Osteoblast (primary cell): Measurements from ENCODE around the gene CLTC. TPM values are rescaled to one million over a fixed set of nuclear protein-coding genes. Genes with fewer than 3 reads are reported as not detected.
"Not testable (repeated sequence)": the region's sequence is repeated elsewhere in the genome, so short reads cannot be mapped to it uniquely, and the experiment has no call there.

Source experiments
- DNase-seq: peaks from one replicate; pipeline ENCODE4 v3.0.0; 2011; ENCODE audit warnings: low spot score, mixed read lengths; ENCODE audit not compliant: insufficient read length; ENCODE audit errors: missing footprints
- H2AFZ ChIP-seq: 2 replicates; pipeline ENCODE4 v1.6.0; 2011; ENCODE audit warnings: mild to moderate bottlenecking, low read length
- H3K27ac ChIP-seq: 2 replicates; pipeline ENCODE4 v1.5.1; 2011; ENCODE audit warnings: mild to moderate bottlenecking, low read depth, low read length, moderate library complexity
- H3K27me3 ChIP-seq: 2 replicates; pipeline ENCODE4 v1.6.0; 2012; ENCODE audit warnings: mild to moderate bottlenecking, control low read depth, inconsistent platforms, low read length, moderate library complexity; ENCODE audit not compliant: insufficient read depth
- H3K36me3 ChIP-seq: 2 replicates; pipeline ENCODE4 v1.5.1; 2011; ENCODE audit warnings: mild to moderate bottlenecking, low read length, control low read depth, moderate library complexity; ENCODE audit not compliant: insufficient read depth
- H3K4me1 ChIP-seq: 2 replicates; pipeline ENCODE4 v1.5.1; 2011; ENCODE audit warnings: mild to moderate bottlenecking, low read length, control low read depth, moderate library complexity; ENCODE audit not compliant: insufficient read depth
- H3K4me2 ChIP-seq: 2 replicates; pipeline ENCODE4 v1.6.0; 2011; ENCODE audit warnings: mild to moderate bottlenecking, low read length; ENCODE audit not compliant: insufficient read depth
- H3K4me3 ChIP-seq: fragments of 200-600 bp; sonication (generic); 3 replicates; pipeline ENCODE4 v1.5.1; 2012; ENCODE audit warnings: mild to moderate bottlenecking, low read length, inconsistent platforms; ENCODE audit not compliant: insufficient read depth
- H3K79me2 ChIP-seq: 2 replicates; pipeline ENCODE4 v1.6.0; 2012; ENCODE audit warnings: mild to moderate bottlenecking, low read length, control low read depth, inconsistent platforms; ENCODE audit not compliant: insufficient read depth
- H3K9me3 ChIP-seq: 2 replicates; pipeline ENCODE4 v1.5.1; 2011; ENCODE audit warnings: low read depth, low read length, control low read depth
- H4K20me1 ChIP-seq: 2 replicates; pipeline ENCODE4 v1.6.0; 2012; ENCODE audit warnings: mild to moderate bottlenecking, low read length, control low read depth; ENCODE audit not compliant: insufficient read depth
- CTCF ChIP-seq: IDR thresholded peaks from 2 replicates; pipeline ENCODE4 v1.5.1; 2011; ENCODE audit warnings: mild to moderate bottlenecking, low read depth, low read length, moderate library complexity; ENCODE audit errors: extremely low read depth
- total RNA-seq: library from RNA; depleted of rRNA; stranded (reverse); fragments of >200 nt; gene quantifications from 2 replicates; pipeline ENCODE4 v1.2.3, GENCODE V29; 2012

The CLTC gene
- total RNA-seq, 1 donor: 518 TPM

DNA sequence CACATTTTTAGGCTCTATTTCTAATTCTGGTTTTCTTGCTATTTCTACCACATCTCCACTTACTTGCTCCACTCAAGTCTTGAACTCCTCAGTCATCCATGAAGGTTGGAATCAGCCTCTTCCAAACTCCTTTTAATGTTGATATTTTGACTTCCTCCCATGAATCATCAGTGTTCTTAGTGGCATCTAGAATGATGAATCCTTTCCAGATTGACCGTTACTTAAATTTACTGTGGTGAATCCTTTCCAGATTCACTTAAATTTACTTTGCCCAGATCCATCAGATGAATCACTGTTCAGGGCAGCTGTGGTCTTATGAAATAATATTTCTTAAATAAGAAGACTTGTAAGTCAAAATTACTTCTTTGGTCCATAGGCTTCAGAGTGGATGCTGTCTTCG lies 32.4 kb downstream of the CLTC start:
- H3K27me3 ChIP-seq: no peaks in the 10 kb centered on the region
- TF ChIP-seq CTCF: no peak
- no peak overlapping the region for H2AFZ ChIP-seq
- H3K79me2 ChIP-seq: peaks cover 76% of the 10 kb centered on the region
- H3K9me3 ChIP-seq: no peaks in the 10 kb centered on the region
- H3K36me3 ChIP-seq: peaks cover 89% of the 10 kb centered on the region
- peaks cover 62% of the 10 kb centered on the region for H4K20me1 ChIP-seq
- peak overlapping the region; percentile 36 for H3K27ac ChIP-seq
- H3K4me2 ChIP-seq: no peak overlapping the region
- peaks cover 39% of the 10 kb centered on the region for H3K4me1 ChIP-seq
- no peak overlapping the region for H3K4me3 ChIP-seq
- DNase-seq: no peak

DNA sequence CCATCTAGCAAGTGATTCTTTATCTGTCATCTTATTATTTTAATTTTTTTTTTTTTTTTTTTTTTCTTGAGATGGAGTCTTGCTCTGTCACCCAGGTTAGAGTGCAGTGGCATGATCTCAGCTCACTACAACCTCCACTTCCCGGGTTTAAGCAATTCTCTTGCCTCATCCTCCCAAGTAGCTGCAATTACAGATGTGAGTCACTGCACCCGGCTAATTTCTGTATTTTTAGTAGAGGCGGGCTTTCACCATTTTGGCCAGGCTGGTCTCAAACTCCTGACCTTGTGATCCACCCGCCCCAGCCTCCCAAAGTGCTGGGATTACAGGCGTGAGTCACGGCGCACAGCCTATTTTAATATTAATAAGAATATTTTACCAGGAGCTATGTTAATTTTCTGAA lies 36.9 kb downstream of the CLTC start:
- Histone ChIP-seq H3K4me2 (peak overlapping the region; percentile 24), H4K20me1 (peaks cover 33% of the 10 kb centered on the region), H3K36me3 (peaks cover 81% of the 10 kb centered on the region), H3K4me1 (peaks cover 26% of the 10 kb centered on the region), H3K27ac (peak overlapping the region; percentile 67), H3K79me2 (peaks cover 76% of the 10 kb centered on the region)
- not testable (repeated sequence) for H2AFZ ChIP-seq, H3K9me3 ChIP-seq, H3K27me3 ChIP-seq, H3K4me3 ChIP-seq, DNase-seq

DNA sequence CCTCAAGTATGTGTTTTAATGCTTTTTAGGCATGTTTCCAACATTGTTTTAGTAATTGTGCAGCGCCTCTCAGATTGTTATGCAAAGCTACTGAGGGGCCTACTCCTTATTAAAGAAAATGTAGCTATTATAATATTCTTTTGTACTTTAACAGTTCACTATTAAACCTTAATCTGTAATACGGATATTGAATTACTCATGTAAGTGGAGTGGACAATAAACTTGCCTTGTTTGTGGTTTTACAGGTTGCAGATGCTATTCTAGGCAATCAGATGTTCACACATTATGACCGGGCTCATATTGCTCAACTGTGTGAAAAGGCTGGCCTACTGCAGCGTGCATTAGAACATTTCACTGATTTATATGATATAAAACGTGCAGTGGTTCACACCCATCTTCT lies 46.5 kb downstream of the CLTC start:
- Histone ChIP-seq H3K27me3 (no peaks in the 10 kb centered on the region), H3K36me3 (peaks cover 79% of the 10 kb centered on the region), H4K20me1 (peaks cover 46% of the 10 kb centered on the region), H3K27ac (no peak overlapping the region), H3K79me2 (peaks cover 64% of the 10 kb centered on the region), H3K4me2 (no peak overlapping the region), H3K4me1 (peaks cover 47% of the 10 kb centered on the region), H3K9me3 (no peaks in the 10 kb centered on the region), H2AFZ (no peak overlapping the region), H3K4me3 (no peak overlapping the region)
- DNase-seq: no peak
- no peak for TF ChIP-seq CTCF

GRCh38 chr17:59668816-59669215 lies 49.1 kb downstream of the CLTC start:
- Histone ChIP-seq H3K4me1 (peaks cover 53% of the 10 kb centered on the region), H2AFZ (no peak overlapping the region), H4K20me1 (peaks cover 43% of the 10 kb centered on the region), H3K79me2 (peaks cover 66% of the 10 kb centered on the region), H3K4me2 (peak overlapping the region; percentile 53), H3K4me3 (no peak overlapping the region), H3K27me3 (no peaks in the 10 kb centered on the region), H3K9me3 (no peaks in the 10 kb centered on the region), H3K36me3 (peaks cover 69% of the 10 kb centered on the region), H3K27ac (peak overlapping the region; percentile 52)
- peak; percentile 48 for DNase-seq
- TF ChIP-seq CTCF: no peak

GRCh38 chr17:59669411-59669810 lies 49.7 kb downstream of the CLTC start:
- Histone ChIP-seq H3K9me3 (no peaks in the 10 kb centered on the region), H3K27me3 (no peaks in the 10 kb centered on the region), H2AFZ (no peak overlapping the region), H3K4me2 (peak overlapping the region; percentile 21), H3K79me2 (peaks cover 68% of the 10 kb centered on the region), H3K4me3 (no peak overlapping the region), H3K27ac (peak overlapping the region; percentile 52), H4K20me1 (peaks cover 43% of the 10 kb centered on the region), H3K36me3 (peaks cover 70% of the 10 kb centered on the region), H3K4me1 (peaks cover 53% of the 10 kb centered on the region)
- DNase-seq: no peak
- TF ChIP-seq CTCF: no peak
